GM21786 (cell line): ENCODE measurements around the gene ESR2.
"Not testable (repeated sequence)": the region's sequence is repeated elsewhere in the genome, so short reads cannot be mapped to it uniquely, and the experiment has no call there.

ENCODE experiments used
- ATAC-seq: cut with Tn5 transposase; IDR thresholded peaks from one replicate; pipeline ENCODE4 v1.9.1; 2021; ENCODE audit not compliant: unreplicated experiment

The ESR2 gene

GRCh38 chr14:64158608-64159007, 135.6 kb downstream of the ESR2 start:
- ATAC-seq = no peak

- no peak for ATAC-seq
These were observed 144.2 kb downstream of the ESR2 start for GRCh38 chr14:64149921-64150320.

DNA sequence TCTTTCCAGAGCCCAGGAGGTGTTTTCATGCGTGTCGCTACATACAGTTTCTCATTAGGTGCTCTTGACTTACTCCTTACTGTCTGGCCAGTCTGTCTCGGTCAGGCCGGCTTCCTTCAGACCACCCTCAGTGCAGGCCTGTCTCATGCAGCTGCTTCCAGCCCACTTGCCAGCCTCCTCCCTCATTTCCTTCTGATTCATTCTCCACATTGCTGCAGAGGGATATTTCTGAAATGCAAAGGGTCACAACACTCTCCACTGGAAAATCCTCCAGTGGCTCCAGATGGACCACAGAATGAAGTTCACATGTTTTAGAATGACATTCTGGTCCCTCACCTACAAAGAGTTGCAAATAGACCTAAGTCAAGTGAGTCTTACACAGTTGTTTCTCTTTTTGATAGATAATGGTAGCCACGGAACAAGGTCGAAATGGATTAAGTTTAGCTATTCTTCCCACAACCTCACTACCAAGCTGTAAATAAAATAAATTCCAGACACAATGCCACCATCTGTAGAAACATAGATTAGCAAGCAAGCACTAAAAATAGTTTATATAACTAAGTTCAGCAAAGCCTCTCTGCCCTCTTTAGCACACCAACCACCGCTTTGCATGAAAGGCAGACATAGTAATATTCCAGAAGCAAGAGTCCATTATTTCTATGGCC, 146.9 kb downstream of the ESR2 start:
- ATAC-seq = no peak

- no peak for ATAC-seq
These were observed 156.4 kb downstream of the ESR2 start for GRCh38 chr14:64137657-64138290.

DNA sequence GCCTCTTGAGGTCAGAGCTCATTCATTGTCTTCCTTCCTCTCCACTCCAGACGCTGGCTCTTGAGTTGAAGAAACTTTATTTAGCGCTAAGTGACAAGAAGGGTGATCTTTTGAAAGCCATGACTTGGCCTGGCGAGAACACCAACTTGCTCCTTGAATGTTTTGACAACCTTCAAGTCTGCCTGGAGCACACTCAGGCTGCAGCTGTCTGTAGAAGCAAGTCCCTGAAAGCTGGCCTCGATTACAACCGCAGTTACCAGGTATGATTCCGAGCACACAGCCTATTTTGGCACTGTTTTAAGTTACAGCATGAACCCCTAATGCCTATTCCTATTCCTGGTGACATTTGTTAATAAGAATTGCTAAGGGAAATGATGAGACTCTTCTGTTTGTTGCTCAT, 167.6 kb downstream of the ESR2 start:
- ATAC-seq = no peak

GRCh38 chr14:64125270-64125669, 168.9 kb downstream of the ESR2 start:
- no peak for ATAC-seq

DNA sequence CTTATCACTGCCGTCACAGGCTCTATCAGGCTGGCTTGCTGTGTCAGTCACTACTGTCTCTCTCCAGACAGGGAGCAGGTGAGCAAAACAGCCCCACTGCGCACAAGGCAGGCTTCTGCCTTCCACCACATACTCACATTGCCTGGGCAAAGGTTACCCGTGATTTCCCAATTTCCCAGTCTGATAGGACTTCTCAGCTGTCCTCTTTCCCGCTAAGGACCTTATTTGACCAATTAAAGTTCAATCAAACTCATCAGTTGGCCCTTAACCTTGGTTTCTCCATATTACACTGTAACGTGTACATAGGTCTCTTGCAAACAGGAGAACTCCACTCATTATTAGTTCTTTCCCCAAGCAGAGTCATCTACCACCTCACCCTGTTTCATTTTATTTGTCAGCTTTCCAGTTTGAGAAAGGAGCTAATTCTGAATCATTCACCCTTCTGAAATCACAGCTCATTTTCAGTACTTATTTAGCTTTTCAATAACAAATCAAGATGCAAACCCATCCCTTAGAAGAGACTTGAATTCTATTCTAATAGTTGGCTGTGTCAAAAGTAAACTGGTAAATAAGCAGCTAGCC, 170.8 kb downstream of the ESR2 start:
- no peak for ATAC-seq

DNA sequence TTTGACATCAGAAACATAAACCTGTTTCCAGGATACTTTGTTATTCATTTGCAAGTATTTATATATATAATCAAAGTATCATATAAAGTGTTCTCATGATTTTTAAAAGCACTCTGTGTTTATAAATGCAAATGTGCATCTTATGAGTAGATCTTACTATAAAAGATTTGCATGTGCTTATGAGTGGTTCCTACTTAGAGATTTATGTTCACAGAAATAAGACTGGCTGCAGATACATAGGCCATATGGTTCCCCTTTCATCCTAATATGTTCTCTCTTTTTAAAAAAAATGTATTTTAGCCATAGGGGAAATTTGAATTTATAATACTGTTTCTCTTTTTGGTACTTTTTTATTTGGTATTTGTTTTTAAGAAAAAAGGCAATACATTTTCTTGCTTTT, 174.2 kb downstream of the ESR2 start:
- ATAC-seq = no peak

GRCh38 chr14:64119500-64119899, 174.7 kb downstream of the ESR2 start:
- ATAC-seq = no peak

DNA sequence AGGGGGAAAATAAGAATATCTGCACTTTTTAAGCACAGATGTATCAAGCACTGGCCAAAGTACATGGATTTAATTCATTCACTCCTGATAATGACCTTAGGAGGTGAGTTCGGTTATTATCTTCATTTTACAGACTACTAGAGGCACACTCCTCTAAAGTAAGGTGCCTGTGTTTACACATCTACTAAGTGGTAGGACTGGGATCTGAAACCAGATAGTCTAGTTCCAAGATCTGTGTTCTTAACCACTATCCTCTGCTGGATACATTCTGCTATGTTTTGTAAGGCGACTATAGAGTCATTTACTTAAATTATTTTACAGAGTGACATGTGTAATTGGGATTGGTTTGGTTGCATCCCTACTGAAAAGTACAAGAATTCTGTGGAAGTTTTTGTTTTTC, 175.3 kb downstream of the ESR2 start:
- ATAC-seq = no peak

DNA sequence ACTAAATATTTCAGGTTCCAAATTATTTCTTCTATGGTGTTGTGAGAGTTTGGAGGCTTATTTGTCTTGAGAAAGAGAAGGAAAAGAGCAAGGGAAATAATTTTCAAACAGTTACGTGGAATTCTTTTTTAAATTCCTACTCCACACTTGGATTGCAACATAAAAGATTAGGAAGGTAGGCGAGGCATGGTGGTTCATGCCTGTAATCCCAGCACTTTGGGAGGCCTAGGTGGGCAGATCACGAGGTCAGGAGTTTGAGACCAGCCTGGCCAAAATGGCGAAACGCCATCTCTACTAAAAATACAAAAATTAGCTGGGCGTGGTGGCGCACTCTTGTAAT, 175.8 kb downstream of the ESR2 start:
- ATAC-seq = not testable (repeated sequence)

GRCh38 chr14:64117671-64118402, 176.3 kb downstream of the ESR2 start:
- ATAC-seq = no peak

GRCh38 chr14:64115401-64115800, 178.8 kb downstream of the ESR2 start:
- ATAC-seq = no peak

- no peak for ATAC-seq
These were observed 179.4 kb downstream of the ESR2 start for GRCh38 chr14:64114796-64115195.

GRCh38 chr14:64114166-64114565, 180.0 kb downstream of the ESR2 start:
- no peak for ATAC-seq

DNA sequence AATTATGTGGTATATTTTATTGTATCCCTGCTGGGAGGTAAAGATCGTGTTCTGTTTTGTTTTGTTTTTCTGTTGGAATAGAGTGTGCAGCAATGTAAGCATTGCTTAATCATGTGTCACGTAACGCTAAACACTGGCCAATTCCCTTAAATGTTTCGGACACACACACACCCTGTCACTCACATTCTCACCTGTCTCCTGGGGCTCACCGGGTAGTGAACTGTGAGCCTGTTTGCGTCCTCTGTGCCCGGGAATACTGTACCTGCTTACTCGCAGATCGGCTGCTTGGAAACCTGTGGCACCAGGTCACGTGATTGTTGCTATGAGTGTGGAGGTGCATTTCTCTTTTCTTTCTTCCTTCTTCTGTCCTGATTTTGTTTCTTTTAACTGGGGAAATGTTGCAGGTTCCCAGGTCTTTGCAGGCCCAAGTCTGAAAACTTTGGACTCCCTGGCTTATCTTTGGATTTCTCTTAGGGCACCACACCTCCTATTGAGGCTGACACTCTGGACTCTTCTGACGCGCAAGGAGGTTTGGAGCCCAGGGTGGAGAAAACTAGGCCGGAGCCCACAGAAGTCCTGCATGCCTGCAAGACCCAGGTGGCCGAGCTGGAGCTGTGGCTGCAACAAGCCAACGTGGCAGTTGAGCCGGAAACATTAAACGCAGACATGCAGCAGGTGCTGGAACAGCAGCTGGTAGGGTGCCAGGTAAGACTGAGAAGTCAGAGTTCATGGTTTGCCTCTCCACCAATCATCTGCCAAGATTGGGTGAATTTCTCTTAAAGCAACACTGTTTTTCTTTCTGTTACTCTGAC, 181.1 kb downstream of the ESR2 start:
- no peak for ATAC-seq

- no peak for ATAC-seq
These were observed 183.4 kb downstream of the ESR2 start for GRCh38 chr14:64110802-64111201.

DNA sequence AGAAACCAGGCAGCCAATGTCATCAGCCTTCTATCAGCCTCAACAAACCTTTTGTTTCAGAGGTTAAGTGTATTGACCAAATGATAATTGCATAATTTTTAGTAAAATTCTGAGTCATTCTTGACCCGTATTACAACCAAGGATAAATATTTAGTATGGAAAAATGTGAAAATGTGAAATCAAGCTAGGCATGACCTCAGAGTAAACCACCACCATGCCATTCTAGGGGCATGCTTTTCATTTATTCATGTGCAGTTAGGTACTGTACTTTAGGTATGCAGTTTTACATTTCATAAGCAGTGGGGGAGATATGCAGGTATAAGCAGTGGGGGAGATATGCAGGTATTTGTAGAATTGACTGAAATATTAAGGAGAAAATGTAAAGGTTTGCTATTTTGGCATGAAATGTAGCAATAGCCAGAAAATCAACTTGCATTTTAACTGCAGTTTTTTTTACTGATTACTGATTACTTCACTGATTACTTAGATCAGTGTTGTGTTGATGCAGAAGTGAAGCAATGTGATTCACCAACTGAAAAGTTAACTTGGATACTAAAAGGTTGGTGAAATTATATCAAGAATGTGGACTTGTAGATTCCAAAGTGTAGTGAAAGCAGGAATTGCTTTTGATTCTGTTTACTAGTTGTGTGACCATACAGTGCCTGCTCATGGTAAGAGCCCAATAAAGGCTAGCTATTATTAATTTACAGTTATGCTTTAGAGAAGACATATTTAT, 184.2 kb downstream of the ESR2 start:
- ATAC-seq = no peak

GRCh38 chr14:64107438-64107837, 186.7 kb downstream of the ESR2 start:
- ATAC-seq = no peak

GRCh38 chr14:64098120-64098519, 196.1 kb downstream of the ESR2 start:
- ATAC-seq = no peak

GRCh38 chr14:64095620-64096019, 198.6 kb downstream of the ESR2 start:
- ATAC-seq = no peak
